ENCODE data around the gene FAM78A.

The FAM78A gene

GRCh38 chr9:131260751-131261452, 15.4 kb downstream of the FAM78A start:
- no peaks in the 10 kb centered on the region for H3K79me2 ChIP-seq (ENCODE audit: control insufficient read depth, insufficient read depth, low read length, unreplicated experiment)
- no peak overlapping the region for H3K4me3 ChIP-seq (ENCODE audit: low read depth, low read length)
- H2AFZ ChIP-seq (ENCODE audit: low read length, unreplicated experiment): no peak overlapping the region
- H3K4me1 ChIP-seq (ENCODE audit: control insufficient read depth, insufficient read depth, low read length, unreplicated experiment): peaks cover 10% of the 10 kb centered on the region
- no peaks in the 10 kb centered on the region for H3K36me3 ChIP-seq (ENCODE audit: insufficient read depth, low read length)
- no peak overlapping the region for H3K27ac ChIP-seq (ENCODE audit: low read depth, low read length)
- H3K27me3 ChIP-seq (ENCODE audit: insufficient read depth, low read length): no peaks in the 10 kb centered on the region

DNA sequence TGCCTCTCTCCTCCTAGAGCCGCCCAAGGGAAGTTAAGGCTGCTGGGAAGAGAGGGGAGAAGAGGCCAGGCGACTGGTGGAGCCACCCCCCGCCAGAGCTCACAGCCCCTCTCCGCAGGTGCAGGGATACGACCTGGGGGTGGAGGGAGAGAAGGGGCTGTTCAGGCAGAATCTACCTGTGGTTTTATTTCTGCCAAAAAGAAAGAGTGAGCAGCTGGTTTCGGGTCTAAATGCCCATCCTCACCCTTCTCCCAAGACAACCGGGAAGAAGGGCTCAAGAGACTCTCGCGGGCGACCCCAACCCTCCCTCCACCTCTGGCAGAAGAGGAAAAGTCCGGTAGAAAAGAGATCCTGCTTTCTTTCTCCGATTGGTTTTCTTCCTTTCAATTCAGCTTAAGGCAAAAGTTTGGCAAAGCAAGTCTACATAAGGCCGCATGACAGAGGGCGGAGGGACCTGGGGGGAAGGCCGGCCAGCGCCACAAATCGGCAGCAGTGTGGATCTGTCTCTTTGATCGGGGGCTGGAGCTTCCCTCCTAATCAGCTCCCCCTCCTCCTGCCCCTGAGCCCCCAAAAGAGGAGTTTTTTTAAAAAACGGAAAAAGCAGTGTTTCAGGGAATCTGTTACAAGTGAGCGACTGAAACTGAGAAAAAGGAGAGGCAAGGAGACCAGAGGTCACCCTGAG, 16.3 kb downstream of the FAM78A start:
- Histone ChIP-seq H3K36me3 (ENCODE audit: insufficient read depth, low read length) (no peaks in the 10 kb centered on the region), H3K4me1 (ENCODE audit: control insufficient read depth, insufficient read depth, low read length, unreplicated experiment) (peaks cover 12% of the 10 kb centered on the region), H3K79me2 (ENCODE audit: control insufficient read depth, insufficient read depth, low read length, unreplicated experiment) (no peaks in the 10 kb centered on the region), H3K4me3 (ENCODE audit: low read depth, low read length) (no peak overlapping the region), H3K27me3 (ENCODE audit: insufficient read depth, low read length) (no peaks in the 10 kb centered on the region), H2AFZ (ENCODE audit: low read length, unreplicated experiment) (no peak overlapping the region), H3K27ac (ENCODE audit: low read depth, low read length) (no peak overlapping the region)

GRCh38 chr9:131259432-131259898, 16.8 kb downstream of the FAM78A start:
- H3K27ac ChIP-seq (ENCODE audit: low read depth, low read length): no peak overlapping the region
- no peaks in the 10 kb centered on the region for H3K36me3 ChIP-seq (ENCODE audit: insufficient read depth, low read length)
- no peaks in the 10 kb centered on the region for H3K27me3 ChIP-seq (ENCODE audit: insufficient read depth, low read length)
- no peak overlapping the region for H3K4me3 ChIP-seq (ENCODE audit: low read depth, low read length)
- no peaks in the 10 kb centered on the region for H3K79me2 ChIP-seq (ENCODE audit: control insufficient read depth, insufficient read depth, low read length, unreplicated experiment)
- peaks cover 12% of the 10 kb centered on the region for H3K4me1 ChIP-seq (ENCODE audit: control insufficient read depth, insufficient read depth, low read length, unreplicated experiment)
- H2AFZ ChIP-seq (ENCODE audit: low read length, unreplicated experiment): no peak overlapping the region

GRCh38 chr9:131258698-131259431, 17.4 kb downstream of the FAM78A start:
- H2AFZ ChIP-seq (ENCODE audit: low read length, unreplicated experiment): no peak overlapping the region
- H3K79me2 ChIP-seq (ENCODE audit: control insufficient read depth, insufficient read depth, low read length, unreplicated experiment): no peaks in the 10 kb centered on the region
- no peak overlapping the region for H3K4me3 ChIP-seq (ENCODE audit: low read depth, low read length)
- H3K4me1 ChIP-seq (ENCODE audit: control insufficient read depth, insufficient read depth, low read length, unreplicated experiment): peaks cover 12% of the 10 kb centered on the region
- H3K36me3 ChIP-seq (ENCODE audit: insufficient read depth, low read length): no peaks in the 10 kb centered on the region
- no peak overlapping the region for H3K27ac ChIP-seq (ENCODE audit: low read depth, low read length)
- H3K27me3 ChIP-seq (ENCODE audit: insufficient read depth, low read length): no peaks in the 10 kb centered on the region

DNA sequence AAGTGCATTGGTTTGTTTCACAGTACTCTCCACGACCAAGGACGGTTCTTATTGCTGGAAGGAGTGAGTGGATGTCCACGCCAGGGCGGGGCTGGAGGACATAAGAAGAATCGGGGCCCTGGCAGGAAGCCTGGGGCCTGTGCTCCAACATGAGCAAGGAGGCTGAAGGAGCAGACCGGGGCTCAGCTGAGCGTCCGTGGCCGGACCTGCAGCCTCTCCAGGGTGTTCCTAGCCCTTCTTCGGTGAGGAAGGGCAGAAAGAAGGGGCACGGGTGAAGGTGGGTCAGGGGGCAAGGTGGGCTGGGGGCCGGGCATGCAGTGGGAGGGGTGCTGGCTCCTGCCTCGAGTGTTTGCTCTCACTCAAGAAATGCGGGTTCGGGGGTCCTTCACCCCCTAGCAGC, 18.1 kb downstream of the FAM78A start:
- Histone ChIP-seq H3K4me3 (ENCODE audit: low read depth, low read length) (no peak overlapping the region), H3K36me3 (ENCODE audit: insufficient read depth, low read length) (no peaks in the 10 kb centered on the region), H3K27ac (ENCODE audit: low read depth, low read length) (no peak overlapping the region), H2AFZ (ENCODE audit: low read length, unreplicated experiment) (no peak overlapping the region), H3K4me1 (ENCODE audit: control insufficient read depth, insufficient read depth, low read length, unreplicated experiment) (peaks cover 12% of the 10 kb centered on the region), H3K79me2 (ENCODE audit: control insufficient read depth, insufficient read depth, low read length, unreplicated experiment) (no peaks in the 10 kb centered on the region), H3K27me3 (ENCODE audit: insufficient read depth, low read length) (no peaks in the 10 kb centered on the region)

DNA sequence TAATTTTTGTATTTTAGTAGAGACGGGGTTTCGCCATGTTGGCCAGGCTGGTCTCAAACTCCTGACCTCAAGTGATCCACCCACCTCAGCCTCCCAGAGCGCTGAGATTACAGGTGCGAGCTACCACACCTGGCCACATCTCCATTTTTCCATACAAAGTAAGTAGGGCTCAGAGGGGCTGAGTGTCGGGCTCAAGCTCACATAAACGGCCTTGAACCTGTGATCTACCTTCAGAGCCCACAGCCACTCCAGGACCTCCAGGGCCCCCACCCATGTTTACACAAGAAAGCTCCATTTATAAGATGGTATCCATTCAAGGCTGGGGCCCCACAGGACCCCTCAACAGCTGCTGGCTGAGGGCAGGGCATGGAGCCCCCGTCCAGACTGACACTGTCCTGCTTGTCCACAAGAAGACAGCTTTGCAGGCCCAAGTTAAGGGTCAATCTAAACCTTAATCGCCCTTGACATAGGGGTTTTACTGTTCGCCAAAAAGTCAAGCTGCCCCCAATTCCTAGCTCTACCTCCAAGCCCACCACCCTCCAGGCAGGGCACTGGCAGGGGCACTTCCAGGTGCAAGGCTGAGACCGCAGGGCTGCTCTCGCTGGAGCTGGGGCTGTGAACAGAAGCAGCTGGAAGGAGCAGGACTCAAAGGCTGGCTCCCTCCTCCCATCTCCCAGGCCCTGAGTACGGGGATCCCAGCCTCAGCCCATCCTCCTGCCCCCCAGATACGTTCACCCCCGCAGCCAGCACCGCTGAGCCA, 18.9 kb downstream of the FAM78A start:
- no peak overlapping the region for H3K27ac ChIP-seq (ENCODE audit: low read depth, low read length)
- H3K79me2 ChIP-seq (ENCODE audit: control insufficient read depth, insufficient read depth, low read length, unreplicated experiment): no peaks in the 10 kb centered on the region
- no peaks in the 10 kb centered on the region for H3K36me3 ChIP-seq (ENCODE audit: insufficient read depth, low read length)
- no peak overlapping the region for H3K4me3 ChIP-seq (ENCODE audit: low read depth, low read length)
- no peaks in the 10 kb centered on the region for H3K27me3 ChIP-seq (ENCODE audit: insufficient read depth, low read length)
- no peak overlapping the region for H2AFZ ChIP-seq (ENCODE audit: low read length, unreplicated experiment)
- peaks cover 12% of the 10 kb centered on the region for H3K4me1 ChIP-seq (ENCODE audit: control insufficient read depth, insufficient read depth, low read length, unreplicated experiment)

DNA sequence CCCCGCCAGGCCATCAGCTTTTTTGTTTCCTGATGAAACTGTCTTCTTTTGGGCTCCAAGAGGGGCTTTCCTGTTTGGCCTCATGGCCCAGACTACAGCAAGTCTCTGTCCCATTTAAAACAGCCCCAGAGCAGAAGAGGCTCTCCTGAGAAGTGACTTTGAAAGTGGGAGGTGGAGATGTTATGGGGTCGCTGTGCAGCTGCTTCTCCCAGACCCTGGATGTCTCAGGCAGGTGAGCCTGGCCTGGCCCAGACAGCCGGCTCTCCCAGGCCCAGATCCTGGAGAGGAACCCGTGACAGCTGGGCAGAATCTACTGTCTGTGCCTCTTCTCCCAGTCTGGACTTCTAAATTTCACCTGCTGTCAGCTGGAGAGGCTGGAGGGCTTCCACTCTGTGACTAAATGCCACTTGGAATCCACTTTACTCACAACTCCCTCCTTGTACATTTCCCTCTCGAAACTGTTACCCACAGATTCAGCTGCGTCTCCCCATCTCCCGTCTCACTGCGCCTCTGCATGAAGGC, 20.6 kb downstream of the FAM78A start:
- Histone ChIP-seq H3K79me2 (ENCODE audit: control insufficient read depth, insufficient read depth, low read length, unreplicated experiment) (no peaks in the 10 kb centered on the region), H2AFZ (ENCODE audit: low read length, unreplicated experiment) (peak overlapping the region; percentile 75), H3K27ac (ENCODE audit: low read depth, low read length) (no peak overlapping the region), H3K27me3 (ENCODE audit: insufficient read depth, low read length) (no peaks in the 10 kb centered on the region), H3K4me3 (ENCODE audit: low read depth, low read length) (no peak overlapping the region), H3K36me3 (ENCODE audit: insufficient read depth, low read length) (no peaks in the 10 kb centered on the region), H3K4me1 (ENCODE audit: control insufficient read depth, insufficient read depth, low read length, unreplicated experiment) (peaks cover 12% of the 10 kb centered on the region)

DNA sequence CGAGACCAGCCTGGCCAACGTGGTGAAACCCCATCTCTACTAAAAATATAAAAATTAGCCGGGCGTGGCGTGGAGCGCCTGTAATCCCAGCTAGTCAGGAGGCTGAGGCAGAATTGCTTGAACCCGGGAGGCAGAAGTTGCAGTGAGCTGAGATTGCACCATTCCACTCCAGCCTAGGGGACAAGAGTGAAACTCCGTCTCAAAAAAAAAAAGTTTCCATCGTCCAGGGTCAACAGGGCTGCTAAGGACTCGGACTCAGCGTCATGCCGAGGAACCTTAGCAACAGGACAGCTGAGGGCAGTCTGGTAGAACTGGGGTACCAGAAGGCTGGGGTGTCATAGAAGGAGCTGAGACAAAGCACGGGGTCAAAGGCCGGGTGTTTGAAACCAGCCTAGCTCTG, 21.7 kb downstream of the FAM78A start:
- Histone ChIP-seq H3K4me3 (ENCODE audit: low read depth, low read length) (no peak overlapping the region), H3K36me3 (ENCODE audit: insufficient read depth, low read length) (no peaks in the 10 kb centered on the region), H3K79me2 (ENCODE audit: control insufficient read depth, insufficient read depth, low read length, unreplicated experiment) (no peaks in the 10 kb centered on the region), H2AFZ (ENCODE audit: low read length, unreplicated experiment) (no peak overlapping the region), H3K4me1 (ENCODE audit: control insufficient read depth, insufficient read depth, low read length, unreplicated experiment) (peaks cover 12% of the 10 kb centered on the region), H3K27me3 (ENCODE audit: insufficient read depth, low read length) (no peaks in the 10 kb centered on the region), H3K27ac (ENCODE audit: low read depth, low read length) (no peak overlapping the region)

DNA sequence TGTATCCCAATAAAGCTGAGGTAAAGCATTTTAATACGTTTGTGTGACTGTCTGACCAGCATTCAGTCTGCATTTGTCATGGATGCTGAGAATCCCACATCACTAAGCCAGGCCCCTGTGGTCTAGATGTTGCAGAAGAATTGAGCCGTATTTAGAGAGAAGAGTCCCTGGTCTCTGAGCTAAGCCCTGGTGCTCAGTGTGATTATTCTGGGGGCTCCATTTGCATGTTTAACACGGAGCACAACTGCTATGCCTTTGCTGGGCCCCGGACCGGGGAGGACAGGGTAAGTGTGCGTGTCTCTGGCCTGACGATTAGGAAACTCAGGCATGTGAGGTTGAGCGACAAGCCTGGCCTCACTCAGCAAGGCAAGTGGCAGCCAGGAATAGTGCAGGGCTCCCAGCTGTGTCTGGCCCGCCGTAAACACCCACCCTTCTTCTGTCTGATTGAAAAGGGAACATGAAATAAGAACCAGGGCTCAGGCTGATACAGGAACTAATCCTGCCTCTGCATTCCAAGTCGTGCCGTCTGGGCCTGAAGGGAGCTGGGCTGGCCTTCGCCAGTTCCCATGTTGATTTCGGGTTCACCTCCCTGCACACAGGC, 22.3 kb downstream of the FAM78A start:
- Histone ChIP-seq H3K4me1 (ENCODE audit: control insufficient read depth, insufficient read depth, low read length, unreplicated experiment) (peaks cover 12% of the 10 kb centered on the region), H3K27me3 (ENCODE audit: insufficient read depth, low read length) (no peaks in the 10 kb centered on the region), H3K4me3 (ENCODE audit: low read depth, low read length) (no peak overlapping the region), H3K79me2 (ENCODE audit: control insufficient read depth, insufficient read depth, low read length, unreplicated experiment) (no peaks in the 10 kb centered on the region), H3K27ac (ENCODE audit: low read depth, low read length) (no peak overlapping the region), H3K36me3 (ENCODE audit: insufficient read depth, low read length) (no peaks in the 10 kb centered on the region), H2AFZ (ENCODE audit: low read length, unreplicated experiment) (no peak overlapping the region)

DNA sequence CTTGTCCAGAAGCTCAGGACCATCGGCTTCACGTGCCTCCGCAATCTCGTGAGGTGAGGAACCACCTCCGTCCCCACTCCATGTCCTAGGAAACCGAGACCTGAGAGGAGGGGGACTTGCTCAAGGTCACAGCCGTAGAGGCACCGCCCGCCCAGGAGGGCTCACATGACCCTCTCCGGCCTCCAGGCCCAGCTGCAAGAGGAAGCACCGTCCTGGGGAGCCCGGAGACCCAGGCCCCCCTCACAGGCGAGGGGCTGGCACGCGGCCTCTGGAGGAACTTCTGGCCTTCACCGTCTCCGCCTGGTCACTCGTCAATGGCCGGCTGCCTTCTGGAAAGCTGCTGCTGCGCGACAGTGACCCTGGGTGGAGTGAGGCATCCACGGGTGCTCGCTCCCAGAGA, 24.2 kb downstream of the FAM78A start:
- no peak overlapping the region for H3K4me3 ChIP-seq (ENCODE audit: low read depth, low read length)
- H3K36me3 ChIP-seq (ENCODE audit: insufficient read depth, low read length): no peaks in the 10 kb centered on the region
- H2AFZ ChIP-seq (ENCODE audit: low read length, unreplicated experiment): no peak overlapping the region
- no peak overlapping the region for H3K27ac ChIP-seq (ENCODE audit: low read depth, low read length)
- H3K4me1 ChIP-seq (ENCODE audit: control insufficient read depth, insufficient read depth, low read length, unreplicated experiment): peaks cover 12% of the 10 kb centered on the region
- no peaks in the 10 kb centered on the region for H3K27me3 ChIP-seq (ENCODE audit: insufficient read depth, low read length)
- H3K79me2 ChIP-seq (ENCODE audit: control insufficient read depth, insufficient read depth, low read length, unreplicated experiment): no peaks in the 10 kb centered on the region

Data from ACC112 (cell line).